ENCODE measurements around the gene ZSCAN9. TPM values are rescaled to one million over a fixed set of nuclear protein-coding genes. Genes with fewer than 3 reads are reported as not detected.

Gene ZSCAN9
- total and polyA plus RNA-seq, 2 of the 13 experiments (the other 11 are each of a cell fraction or from before 2014, with no cell fraction given), result 14.6 to 17.8 TPM

DNA sequence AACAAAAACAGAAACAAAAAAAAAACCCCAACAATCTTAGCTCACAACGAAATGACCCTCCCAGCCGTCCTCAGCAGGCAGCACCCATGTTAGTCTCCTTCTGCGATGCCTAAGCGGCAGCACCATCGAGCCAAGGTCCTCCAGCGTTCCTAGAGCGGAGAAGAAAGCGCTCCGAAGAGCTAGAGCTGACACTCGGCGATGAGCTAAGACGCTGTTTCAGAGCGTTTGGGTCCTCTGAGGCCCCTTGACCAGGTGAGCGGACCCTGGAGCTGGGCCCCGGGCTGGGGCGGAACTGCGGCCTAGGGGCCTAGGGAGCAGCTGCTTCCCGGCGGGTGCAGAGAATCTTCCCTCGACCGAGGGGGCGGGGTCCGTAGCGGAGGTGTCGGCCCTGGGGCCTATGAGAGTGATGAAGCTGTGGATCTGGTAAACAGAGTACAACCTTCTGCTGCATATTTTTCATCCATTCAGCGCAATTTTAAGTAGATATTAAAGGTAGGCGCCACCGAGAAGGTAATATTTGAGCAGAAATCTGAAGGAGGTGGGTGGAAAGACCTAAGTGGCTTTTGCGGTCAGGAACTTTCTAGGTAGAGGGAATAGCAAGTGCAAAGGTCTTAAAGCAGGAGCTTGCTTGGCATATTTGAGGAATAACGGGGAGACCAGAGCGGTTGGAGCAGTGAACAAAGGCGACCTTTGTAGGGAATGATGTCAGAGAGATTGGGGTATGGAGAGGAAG is 42.1 kb downstream of the ZSCAN9 start, which contains the start of gene ZSCAN26 (continued):
- peak; percentile 98 for TF ChIP-seq KMT2B (CRISPR knock-in tag; IDR thresholded peaks at IDR 0.05)
- peak; percentile 62; the same call in 1 of the 2 replicates for TF ChIP-seq NR1H2 (CRISPR knock-in tag; IDR thresholded peaks at IDR 0.05; ENCODE audit: borderline replicate concordance, low read depth)
- TF ChIP-seq ZNF75D (CRISPR knock-in tag; IDR thresholded peaks at IDR 0.05; ENCODE audit: borderline replicate concordance), result no peak
- no peak for TF ChIP-seq EZH2 (conservative IDR thresholded peaks at IDR 0.05; ENCODE audit: low read depth, low read length)
- 0 out of 2 replicates have a peak, but pooled peaks have one; percentile 33 for TF ChIP-seq MIER2 (CRISPR knock-in tag; IDR thresholded peaks at IDR 0.05)
- TF ChIP-seq ZNF567 (CRISPR knock-in tag; IDR thresholded peaks at IDR 0.05; ENCODE audit: borderline replicate concordance), result peak; percentile 92
- TF ChIP-seq ZNF773 (CRISPR knock-in tag; IDR thresholded peaks at IDR 0.05; ENCODE audit: borderline replicate concordance), result peak; percentile 77; the same call in 1 of the 2 replicates
- TF ChIP-seq, protein P1, sequence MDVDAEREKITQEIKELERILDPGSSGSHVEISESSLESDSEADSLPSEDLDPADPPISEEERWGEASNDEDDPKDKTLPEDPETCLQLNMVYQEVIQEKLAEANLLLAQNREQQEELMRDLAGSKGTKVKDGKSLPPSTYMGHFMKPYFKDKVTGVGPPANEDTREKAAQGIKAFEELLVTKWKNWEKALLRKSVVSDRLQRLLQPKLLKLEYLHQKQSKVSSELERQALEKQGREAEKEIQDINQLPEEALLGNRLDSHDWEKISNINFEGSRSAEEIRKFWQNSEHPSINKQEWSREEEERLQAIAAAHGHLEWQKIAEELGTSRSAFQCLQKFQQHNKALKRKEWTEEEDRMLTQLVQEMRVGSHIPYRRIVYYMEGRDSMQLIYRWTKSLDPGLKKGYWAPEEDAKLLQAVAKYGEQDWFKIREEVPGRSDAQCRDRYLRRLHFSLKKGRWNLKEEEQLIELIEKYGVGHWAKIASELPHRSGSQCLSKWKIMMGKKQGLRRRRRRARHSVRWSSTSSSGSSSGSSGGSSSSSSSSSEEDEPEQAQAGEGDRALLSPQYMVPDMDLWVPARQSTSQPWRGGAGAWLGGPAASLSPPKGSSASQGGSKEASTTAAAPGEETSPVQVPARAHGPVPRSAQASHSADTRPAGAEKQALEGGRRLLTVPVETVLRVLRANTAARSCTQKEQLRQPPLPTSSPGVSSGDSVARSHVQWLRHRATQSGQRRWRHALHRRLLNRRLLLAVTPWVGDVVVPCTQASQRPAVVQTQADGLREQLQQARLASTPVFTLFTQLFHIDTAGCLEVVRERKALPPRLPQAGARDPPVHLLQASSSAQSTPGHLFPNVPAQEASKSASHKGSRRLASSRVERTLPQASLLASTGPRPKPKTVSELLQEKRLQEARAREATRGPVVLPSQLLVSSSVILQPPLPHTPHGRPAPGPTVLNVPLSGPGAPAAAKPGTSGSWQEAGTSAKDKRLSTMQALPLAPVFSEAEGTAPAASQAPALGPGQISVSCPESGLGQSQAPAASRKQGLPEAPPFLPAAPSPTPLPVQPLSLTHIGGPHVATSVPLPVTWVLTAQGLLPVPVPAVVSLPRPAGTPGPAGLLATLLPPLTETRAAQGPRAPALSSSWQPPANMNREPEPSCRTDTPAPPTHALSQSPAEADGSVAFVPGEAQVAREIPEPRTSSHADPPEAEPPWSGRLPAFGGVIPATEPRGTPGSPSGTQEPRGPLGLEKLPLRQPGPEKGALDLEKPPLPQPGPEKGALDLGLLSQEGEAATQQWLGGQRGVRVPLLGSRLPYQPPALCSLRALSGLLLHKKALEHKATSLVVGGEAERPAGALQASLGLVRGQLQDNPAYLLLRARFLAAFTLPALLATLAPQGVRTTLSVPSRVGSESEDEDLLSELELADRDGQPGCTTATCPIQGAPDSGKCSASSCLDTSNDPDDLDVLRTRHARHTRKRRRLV (CRISPR knock-in tag; IDR thresholded peaks at IDR 0.05), result no peak
- TF ChIP-seq PHF20 (CRISPR knock-in tag; IDR thresholded peaks at IDR 0.05), result peak; percentile 92
- TF ChIP-seq, protein P2, sequence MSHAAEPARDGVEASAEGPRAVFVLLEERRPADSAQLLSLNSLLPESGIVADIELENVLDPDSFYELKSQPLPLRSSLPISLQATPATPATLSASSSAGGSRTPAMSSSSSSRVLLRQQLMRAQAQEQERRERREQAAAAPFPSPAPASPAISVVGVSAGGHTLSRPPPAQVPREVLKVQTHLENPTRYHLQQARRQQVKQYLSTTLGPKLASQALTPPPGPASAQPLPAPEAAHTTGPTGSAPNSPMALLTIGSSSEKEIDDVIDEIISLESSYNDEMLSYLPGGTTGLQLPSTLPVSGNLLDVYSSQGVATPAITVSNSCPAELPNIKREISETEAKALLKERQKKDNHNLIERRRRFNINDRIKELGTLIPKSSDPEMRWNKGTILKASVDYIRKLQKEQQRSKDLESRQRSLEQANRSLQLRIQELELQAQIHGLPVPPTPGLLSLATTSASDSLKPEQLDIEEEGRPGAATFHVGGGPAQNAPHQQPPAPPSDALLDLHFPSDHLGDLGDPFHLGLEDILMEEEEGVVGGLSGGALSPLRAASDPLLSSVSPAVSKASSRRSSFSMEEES (CRISPR knock-in tag; IDR thresholded peaks at IDR 0.05), result peak; percentile 61
- TF ChIP-seq, protein P3, sequence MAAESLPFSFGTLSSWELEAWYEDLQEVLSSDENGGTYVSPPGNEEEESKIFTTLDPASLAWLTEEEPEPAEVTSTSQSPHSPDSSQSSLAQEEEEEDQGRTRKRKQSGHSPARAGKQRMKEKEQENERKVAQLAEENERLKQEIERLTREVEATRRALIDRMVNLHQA (CRISPR knock-in tag; IDR thresholded peaks at IDR 0.05), result no peak
- no peak for TF ChIP-seq ZNF577 (CRISPR knock-in tag; IDR thresholded peaks at IDR 0.05; ENCODE audit: borderline replicate concordance, low read depth)
- no peak for TF ChIP-seq CHCHD3 (CRISPR knock-in tag; IDR thresholded peaks at IDR 0.05)
- TF ChIP-seq GABPA (IDR thresholded peaks at IDR 0.05; ENCODE audit: low read depth, low read length), result peak; percentile 33; the same call in 1 of the 2 replicates
- peak; percentile 88 for TF ChIP-seq GABPA (CRISPR knock-in tag; IDR thresholded peaks at IDR 0.05; ENCODE audit: low read depth)
- TF ChIP-seq, protein P4, sequence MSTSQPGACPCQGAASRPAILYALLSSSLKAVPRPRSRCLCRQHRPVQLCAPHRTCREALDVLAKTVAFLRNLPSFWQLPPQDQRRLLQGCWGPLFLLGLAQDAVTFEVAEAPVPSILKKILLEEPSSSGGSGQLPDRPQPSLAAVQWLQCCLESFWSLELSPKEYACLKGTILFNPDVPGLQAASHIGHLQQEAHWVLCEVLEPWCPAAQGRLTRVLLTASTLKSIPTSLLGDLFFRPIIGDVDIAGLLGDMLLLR (CRISPR knock-in tag; IDR thresholded peaks at IDR 0.05), result peak; percentile 86
- TF ChIP-seq YEATS4 (CRISPR knock-in tag; IDR thresholded peaks at IDR 0.05; ENCODE audit: borderline replicate concordance), result peak; percentile 95
- TF ChIP-seq HNRNPLL (IDR thresholded peaks at IDR 0.05; ENCODE audit: low read depth, low read length, poor library complexity, severe bottlenecking), result peak; percentile 68
- TF ChIP-seq, protein P5, sequence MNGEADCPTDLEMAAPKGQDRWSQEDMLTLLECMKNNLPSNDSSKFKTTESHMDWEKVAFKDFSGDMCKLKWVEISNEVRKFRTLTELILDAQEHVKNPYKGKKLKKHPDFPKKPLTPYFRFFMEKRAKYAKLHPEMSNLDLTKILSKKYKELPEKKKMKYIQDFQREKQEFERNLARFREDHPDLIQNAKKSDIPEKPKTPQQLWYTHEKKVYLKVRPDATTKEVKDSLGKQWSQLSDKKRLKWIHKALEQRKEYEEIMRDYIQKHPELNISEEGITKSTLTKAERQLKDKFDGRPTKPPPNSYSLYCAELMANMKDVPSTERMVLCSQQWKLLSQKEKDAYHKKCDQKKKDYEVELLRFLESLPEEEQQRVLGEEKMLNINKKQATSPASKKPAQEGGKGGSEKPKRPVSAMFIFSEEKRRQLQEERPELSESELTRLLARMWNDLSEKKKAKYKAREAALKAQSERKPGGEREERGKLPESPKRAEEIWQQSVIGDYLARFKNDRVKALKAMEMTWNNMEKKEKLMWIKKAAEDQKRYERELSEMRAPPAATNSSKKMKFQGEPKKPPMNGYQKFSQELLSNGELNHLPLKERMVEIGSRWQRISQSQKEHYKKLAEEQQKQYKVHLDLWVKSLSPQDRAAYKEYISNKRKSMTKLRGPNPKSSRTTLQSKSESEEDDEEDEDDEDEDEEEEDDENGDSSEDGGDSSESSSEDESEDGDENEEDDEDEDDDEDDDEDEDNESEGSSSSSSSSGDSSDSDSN (CRISPR knock-in tag; IDR thresholded peaks at IDR 0.05), result peak; percentile 94
